ENCODE measurements around the gene CD47.

DNA sequence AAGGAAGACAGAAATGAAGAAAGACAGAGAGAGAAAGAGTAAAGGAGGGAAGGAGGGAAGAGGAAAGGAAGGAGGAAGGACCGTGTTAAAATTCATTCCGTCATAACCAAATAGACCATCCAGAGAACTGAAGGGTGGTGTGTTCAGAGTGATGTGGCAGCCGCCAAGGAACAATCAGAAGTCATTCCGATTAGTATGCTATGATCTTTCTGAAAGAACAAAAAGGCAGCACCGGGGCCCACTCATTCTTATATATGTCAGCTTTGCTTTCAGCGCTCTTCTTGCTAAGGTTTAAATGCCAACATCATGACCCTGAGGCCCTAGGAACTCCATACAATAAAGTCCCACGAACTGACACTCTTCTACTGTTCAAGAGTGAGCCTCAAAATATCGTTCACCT is 78.5 kb downstream of the CD47 start:
- TF ChIP-seq, protein P1, sequence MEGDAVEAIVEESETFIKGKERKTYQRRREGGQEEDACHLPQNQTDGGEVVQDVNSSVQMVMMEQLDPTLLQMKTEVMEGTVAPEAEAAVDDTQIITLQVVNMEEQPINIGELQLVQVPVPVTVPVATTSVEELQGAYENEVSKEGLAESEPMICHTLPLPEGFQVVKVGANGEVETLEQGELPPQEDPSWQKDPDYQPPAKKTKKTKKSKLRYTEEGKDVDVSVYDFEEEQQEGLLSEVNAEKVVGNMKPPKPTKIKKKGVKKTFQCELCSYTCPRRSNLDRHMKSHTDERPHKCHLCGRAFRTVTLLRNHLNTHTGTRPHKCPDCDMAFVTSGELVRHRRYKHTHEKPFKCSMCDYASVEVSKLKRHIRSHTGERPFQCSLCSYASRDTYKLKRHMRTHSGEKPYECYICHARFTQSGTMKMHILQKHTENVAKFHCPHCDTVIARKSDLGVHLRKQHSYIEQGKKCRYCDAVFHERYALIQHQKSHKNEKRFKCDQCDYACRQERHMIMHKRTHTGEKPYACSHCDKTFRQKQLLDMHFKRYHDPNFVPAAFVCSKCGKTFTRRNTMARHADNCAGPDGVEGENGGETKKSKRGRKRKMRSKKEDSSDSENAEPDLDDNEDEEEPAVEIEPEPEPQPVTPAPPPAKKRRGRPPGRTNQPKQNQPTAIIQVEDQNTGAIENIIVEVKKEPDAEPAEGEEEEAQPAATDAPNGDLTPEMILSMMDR (IDR thresholded peaks at IDR 0.05), result no peak
- no peak for TF ChIP-seq POLR2A (IDR thresholded peaks at IDR 0.05)
